HCT116 (cell line): ENCODE results near the gene RTF1. TPM values are rescaled to one million over a fixed set of nuclear protein-coding genes. Genes with fewer than 3 reads are reported as not detected.

Source experiments
- ATAC-seq: fragments of 200-7000 bp; cut with Tn5 transposase; 2 replicates; pipeline ENCODE4 v1.9.1; 2020; ENCODE audit warnings: mild to moderate bottlenecking, moderate library complexity
- BruUV-seq: library from RNA; stranded (reverse); fragments of 400-500 nt; replicated peaks from 2 replicates; lab custom pipeline; 2021; lab: Mats Ljungman, UMichigan
- CTCF ChIA-PET: fragments of 300-600 bp; sonication (Branson Sonifier 250); formaldehyde crosslinking; loops from one replicate; lab custom pipeline; 2021; ENCODE audit warnings: antibody characterized with exemption; lab: Charles Lee
- POLR2A ChIA-PET: fragments of 300-600, 350-600 bp; sonication (Branson Sonifier 250); formaldehyde crosslinking; loops from one replicate; lab custom pipeline; 2021; ENCODE audit warnings: antibody characterized with exemption; lab: Charles Lee
- RAD21 ChIA-PET, 2 experiments: fragments of 300-600 bp; sonication (Branson Sonifier 250); formaldehyde crosslinking; loops; one replicate each; lab custom pipeline; 2023; ENCODE audit warnings: low total read pairs in 2 of 2; ENCODE audit not compliant: uncharacterized antibody in 2 of 2, unreplicated experiment in 2 of 2, low non-redundant PET in 1 of 2; lab: Charles Lee
- DNase-seq: peaks from one replicate; pipeline ENCODE4 v3.0.0-alpha.2; 2010; ENCODE audit warnings: low read depth, low spot score
- H2AFZ ChIP-seq: fragments of 200-600 bp; shearing (Covaris generic), sonication (generic); 2 replicates; pipeline ENCODE4 v1.6.1; 2017; ENCODE audit warnings: low read depth, mixed run types, mixed read lengths, antibody characterized with exemption, low read length; ENCODE audit not compliant: poor library complexity, severe bottlenecking
- H3K27ac ChIP-seq: 2 replicates; pipeline ENCODE4 v1.5.1; 2012; ENCODE audit warnings: low read depth, low read length
- H3K27me3 ChIP-seq: fragments of 200-600 bp; sonication (generic); 2 replicates; pipeline ENCODE4 v1.6.1; 2016; ENCODE audit warnings: mixed run types, low read length, mixed read lengths; ENCODE audit not compliant: insufficient read depth
- H3K36me3 ChIP-seq, 2 experiments: fragments of 200-500 bp in 1 of 2; fragments of 200-600 bp in 1 of 2; sonication (Bioruptor generic) in 1 of 2; sonication (generic) in 1 of 2; 2 replicates each; pipeline versions ENCODE4 v1.5.1 to v1.6.1; 2014 to 2016; ENCODE audit warnings: low read length in 2 of 2, inconsistent platforms in 1 of 2, mixed read lengths in 1 of 2, mixed run types in 1 of 2; ENCODE audit not compliant: insufficient read depth in 2 of 2, control insufficient read depth in 1 of 2
- H3K4me1 ChIP-seq, 2 experiments: fragments of 200-600 bp in 1 of 2; sonication (generic) in 1 of 2; 2 replicates each; pipeline versions ENCODE4 v1.5.1 to v1.6.1; 2012 to 2017; ENCODE audit warnings: low read length in 2 of 2, inconsistent platforms in 1 of 2, mild to moderate bottlenecking in 1 of 2, mixed read lengths in 1 of 2, mixed run types in 1 of 2, moderate library complexity in 1 of 2; ENCODE audit not compliant: insufficient read depth in 2 of 2, control insufficient read depth in 1 of 2
- H3K4me2 ChIP-seq: fragments of 200-600 bp; sonication (generic); 2 replicates; pipeline ENCODE4 v1.6.1; 2017; ENCODE audit warnings: mixed run types, low read length, mixed read lengths
- H3K4me3 ChIP-seq, 2 experiments: fragments of 200-600 bp in 1 of 2; sonication (generic) in 1 of 2; replicated peaks in 1 of 2; 2 replicates each; pipeline ENCODE4 v1.5.1; 2011 to 2016; ENCODE audit warnings: low read length in 2 of 2, control low read depth in 1 of 2, low read depth in 1 of 2, mild to moderate bottlenecking in 1 of 2, mixed read lengths in 1 of 2, mixed run types in 1 of 2
- H3K79me2 ChIP-seq: fragments of 200-600 bp; sonication (generic); 2 replicates; pipeline ENCODE4 v1.6.1; 2017; ENCODE audit warnings: mild to moderate bottlenecking, mixed run types, low read length, moderate library complexity, mixed read lengths; ENCODE audit not compliant: insufficient read depth
- H3K9ac ChIP-seq: fragments of 200-600 bp; sonication (generic); 2 replicates; pipeline ENCODE4 v1.6.1; 2016; ENCODE audit warnings: low read length, mixed read lengths
- H3K9me2 ChIP-seq: fragments of 200-600 bp; sonication (generic), shearing (Covaris generic); 2 replicates; pipeline ENCODE4 v1.6.1; 2017; ENCODE audit warnings: mixed run types, mild to moderate bottlenecking, moderate library complexity; ENCODE audit not compliant: insufficient read depth
- H3K9me3 ChIP-seq, 2 experiments: fragments of 200-500 bp in 1 of 2; fragments of 200-600 bp in 1 of 2; sonication (Bioruptor generic) in 1 of 2; sonication (generic) in 1 of 2; 2 replicates each; pipeline ENCODE4 v1.6.1; 2014 to 2017; ENCODE audit warnings: low read length in 2 of 2, mixed read lengths in 2 of 2, inconsistent platforms in 1 of 2, low read depth in 1 of 2, mild to moderate bottlenecking in 1 of 2, mixed run types in 1 of 2, moderate library complexity in 1 of 2; ENCODE audit not compliant: control insufficient read depth in 1 of 2, insufficient read depth in 1 of 2
- H4K20me1 ChIP-seq: fragments of 200-600 bp; sonication (generic), shearing (Covaris generic); 2 replicates; pipeline ENCODE4 v1.6.1; 2017; ENCODE audit warnings: mixed run types, mild to moderate bottlenecking, moderate library complexity; ENCODE audit not compliant: insufficient read depth
- ATF3 ChIP-seq: IDR thresholded peaks from 2 replicates; pipeline ENCODE4 v1.6.1; 2012
- CBX3 ChIP-seq: IDR thresholded peaks from 2 replicates; pipeline ENCODE4 v1.6.1; 2012; ENCODE audit warnings: low read depth
- EGR1 ChIP-seq: IDR thresholded peaks from 2 replicates; pipeline ENCODE4 v1.6.1; 2012; ENCODE audit warnings: low read depth
- ELF1 ChIP-seq: IDR thresholded peaks from 2 replicates; pipeline ENCODE4 v1.6.1; 2012; ENCODE audit warnings: low read depth, borderline replicate concordance
- EZH2 ChIP-seq: fragments of 200-600 bp; sonication (generic); IDR thresholded peaks from 2 replicates; pipeline ENCODE4 v1.6.1; 2017; ENCODE audit warnings: antibody characterized with exemption, mixed run types
- EZH2phosphoT487 ChIP-seq: fragments of 200-600 bp; IDR thresholded peaks from 2 replicates; pipeline ENCODE4 v1.6.1; 2018; ENCODE audit warnings: antibody characterized with exemption, borderline replicate concordance
- POLR2A ChIP-seq: IDR thresholded peaks from 2 replicates; pipeline ENCODE4 v1.7.0; 2011; ENCODE audit warnings: borderline replicate concordance; ENCODE audit not compliant: insufficient read depth, insufficient read length; ENCODE audit errors: extremely low read depth
- POLR2AphosphoS5 ChIP-seq: IDR thresholded peaks from 2 replicates; pipeline ENCODE4 v1.6.1; 2011; ENCODE audit warnings: mild to moderate bottlenecking, low read depth, low read length, moderate library complexity
- RAD21 ChIP-seq: IDR thresholded peaks from 2 replicates; pipeline ENCODE4 v1.6.1; 2012; ENCODE audit warnings: low read depth, mild to moderate bottlenecking
- REST ChIP-seq: IDR thresholded peaks from 2 replicates; pipeline ENCODE4 v1.6.1; 2012; ENCODE audit warnings: low read depth
- SP1 ChIP-seq: IDR thresholded peaks from 2 replicates; pipeline ENCODE4 v1.6.1; 2012; ENCODE audit warnings: low read depth
- SRF ChIP-seq: IDR thresholded peaks from 2 replicates; pipeline ENCODE4 v1.6.1; 2012; ENCODE audit warnings: low read depth
- TCF7L2 ChIP-seq: IDR thresholded peaks from 2 replicates; pipeline ENCODE4 v1.7.0; 2011; ENCODE audit warnings: borderline replicate concordance, inconsistent platforms; ENCODE audit not compliant: insufficient read depth, insufficient read length; ENCODE audit errors: extremely low read depth
- YY1 ChIP-seq: IDR thresholded peaks from 2 replicates; pipeline ENCODE4 v1.6.1; 2011; ENCODE audit warnings: low read length, low read depth, moderate library complexity, mild to moderate bottlenecking; ENCODE audit not compliant: insufficient replicate concordance; ENCODE audit errors: extremely low read depth
- ZBTB33 ChIP-seq: IDR thresholded peaks from 2 replicates; pipeline ENCODE4 v1.6.1; 2011; ENCODE audit warnings: mild to moderate bottlenecking, low read length, moderate library complexity; ENCODE audit not compliant: insufficient replicate concordance; ENCODE audit errors: extremely low read depth
- ZFX ChIP-seq: fragments of 450-650 bp; IDR thresholded peaks from 2 replicates; pipeline ENCODE4 v1.6.1; 2017
- ZNF274 ChIP-seq: fragments of 200-500 bp; sonication (Bioruptor generic); IDR thresholded peaks from 2 replicates; pipeline ENCODE4 v1.6.1; 2014; ENCODE audit warnings: mild to moderate bottlenecking, low read depth, low read length, inconsistent platforms
- intact Hi-C: fragments of 100-400 bp; cut with micrococcal nuclease; formaldehyde crosslinking; loops from 2 replicates; pipeline ENCODE4 v1.10.0; 2022
- total RNA-seq: library from RNA; stranded (reverse); gene quantifications from one replicate; pipeline ENCODE4 v1.2.1, GENCODE V29; 2021; ENCODE audit not compliant: unreplicated experiment

The RTF1 gene
- total RNA-seq, 1 experiment from 2014 or later = 27.5 TPM

- H3K9ac ChIP-seq = no peak overlapping the region
- no peaks in the 10 kb centered on the region for H3K79me2 ChIP-seq
- intact Hi-C loops = no loop called here
- H3K36me3 ChIP-seq = peaks cover 4 to 5% of the 10 kb centered on the region in 2 experiments; a peak in 2 of 4 replicates
- DNase-seq (no peak), ATAC-seq (no peak)
- no peaks in the 10 kb centered on the region for H3K9me3 ChIP-seq
- BruUV-seq = no TSS peak
- H3K4me3 ChIP-seq = no peak overlapping the region
- no peaks in the 10 kb centered on the region for H4K20me1 ChIP-seq
- CTCF ChIA-PET = no interaction called here
- TF ChIP-seq REST = no peak
- TF ChIP-seq ZBTB33 = no peak
- no peak for TF ChIP-seq RAD21
- no peak for TF ChIP-seq POLR2AphosphoS5
- no peak for TF ChIP-seq SP1
- TF ChIP-seq CBX3 = no peak
- TF ChIP-seq EZH2 = no peak
- no peak for TF ChIP-seq POLR2A
- no peak for TF ChIP-seq ATF3
- no peak for TF ChIP-seq EGR1
- no peak for TF ChIP-seq ELF1
- TF ChIP-seq YY1 = no peak
- no peak for TF ChIP-seq SRF
- no peak for TF ChIP-seq ZNF274
- TF ChIP-seq EZH2phosphoT487 = no peak
- TF ChIP-seq TCF7L2 = no peak
- TF ChIP-seq ZFX = no peak
- no peak overlapping the region for H3K4me2 ChIP-seq
- POLR2A ChIA-PET = no interaction called here
- no peaks in the 10 kb centered on the region for H3K9me2 ChIP-seq
- RAD21 ChIA-PET = no interaction called here
- H3K4me1 ChIP-seq = peaks cover 19 to 39% of the 10 kb centered on the region in 2 experiments
- no peak overlapping the region for H2AFZ ChIP-seq
- H3K27ac ChIP-seq = no peak overlapping the region
- no peaks in the 10 kb centered on the region for H3K27me3 ChIP-seq
These were observed 69.4 kb downstream of the RTF1 start for GRCh38 chr15:41486286-41486685.
